Measurements from ENCODE around the gene ODAD2. TPM values are rescaled to one million over a fixed set of nuclear protein-coding genes. Genes with fewer than 3 reads are reported as not detected.

ODAD2 gene
- total RNA-seq, 1 experiment from 2014 or later: 4.1 TPM

DNA sequence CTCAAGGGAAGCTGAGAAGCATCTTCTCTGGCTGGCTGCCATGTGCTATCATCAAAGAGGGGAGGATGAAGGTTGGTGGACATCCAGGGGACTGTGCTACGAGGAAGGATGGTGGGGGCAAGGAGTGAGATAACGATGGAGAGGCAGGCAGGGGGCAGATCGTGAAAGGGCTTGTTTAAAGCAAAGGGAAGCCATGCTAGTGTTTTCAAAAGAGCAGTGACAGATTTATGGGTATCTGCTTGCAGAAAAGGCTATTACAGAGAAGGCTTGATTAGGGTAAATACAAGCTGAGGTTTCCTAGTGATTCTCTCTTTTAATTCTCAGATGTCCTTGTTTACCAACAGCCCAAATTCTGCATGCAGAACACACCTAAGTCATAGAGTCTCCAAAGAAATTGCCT lies 164.4 kb downstream of the ODAD2 start:
- Mint-ChIP-seq H3K36me3 (no peaks in the 10 kb centered on the region), H3K4me1 (no peaks in the 10 kb centered on the region), H3K27ac (no peak overlapping the region), H3K27me3 (ENCODE audit: low read depth) (no peaks in the 10 kb centered on the region), H3K9me3 (no peaks in the 10 kb centered on the region), H3K4me3 (no peak overlapping the region)
- TF ChIP-seq ELF4 (CRISPR knock-in tag; IDR thresholded peaks at IDR 0.05; ENCODE audit: low read depth) (no peak), CREM (CRISPR knock-in tag; IDR thresholded peaks at IDR 0.05) (no peak), ZNF396 (CRISPR knock-in tag; IDR thresholded peaks at IDR 0.05; ENCODE audit: borderline replicate concordance) (no peak), ZNF423 (CRISPR knock-in tag; IDR thresholded peaks at IDR 0.05) (no peak), GABPB1 (CRISPR knock-in tag; IDR thresholded peaks at IDR 0.05) (no peak), GRHL2 (CRISPR knock-in tag; IDR thresholded peaks at IDR 0.05; ENCODE audit: insufficient replicate concordance, severe bottlenecking) (no peak), SP1 (CRISPR knock-in tag; conservative IDR thresholded peaks at IDR 0.05) (no peak), NR2C2 (CRISPR knock-in tag; IDR thresholded peaks at IDR 0.05) (no peak), RELA (CRISPR knock-in tag; IDR thresholded peaks at IDR 0.05; ENCODE audit: borderline replicate concordance) (no peak), NR1H2 (CRISPR knock-in tag; IDR thresholded peaks at IDR 0.05) (no peak)
- TF ChIP-seq, protein P1, sequence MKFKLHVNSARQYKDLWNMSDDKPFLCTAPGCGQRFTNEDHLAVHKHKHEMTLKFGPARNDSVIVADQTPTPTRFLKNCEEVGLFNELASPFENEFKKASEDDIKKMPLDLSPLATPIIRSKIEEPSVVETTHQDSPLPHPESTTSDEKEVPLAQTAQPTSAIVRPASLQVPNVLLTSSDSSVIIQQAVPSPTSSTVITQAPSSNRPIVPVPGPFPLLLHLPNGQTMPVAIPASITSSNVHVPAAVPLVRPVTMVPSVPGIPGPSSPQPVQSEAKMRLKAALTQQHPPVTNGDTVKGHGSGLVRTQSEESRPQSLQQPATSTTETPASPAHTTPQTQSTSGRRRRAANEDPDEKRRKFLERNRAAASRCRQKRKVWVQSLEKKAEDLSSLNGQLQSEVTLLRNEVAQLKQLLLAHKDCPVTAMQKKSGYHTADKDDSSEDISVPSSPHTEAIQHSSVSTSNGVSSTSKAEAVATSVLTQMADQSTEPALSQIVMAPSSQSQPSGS (CRISPR knock-in tag; IDR thresholded peaks at IDR 0.05; ENCODE audit: borderline replicate concordance, low read depth): no peak
- TF ChIP-seq, protein P2, sequence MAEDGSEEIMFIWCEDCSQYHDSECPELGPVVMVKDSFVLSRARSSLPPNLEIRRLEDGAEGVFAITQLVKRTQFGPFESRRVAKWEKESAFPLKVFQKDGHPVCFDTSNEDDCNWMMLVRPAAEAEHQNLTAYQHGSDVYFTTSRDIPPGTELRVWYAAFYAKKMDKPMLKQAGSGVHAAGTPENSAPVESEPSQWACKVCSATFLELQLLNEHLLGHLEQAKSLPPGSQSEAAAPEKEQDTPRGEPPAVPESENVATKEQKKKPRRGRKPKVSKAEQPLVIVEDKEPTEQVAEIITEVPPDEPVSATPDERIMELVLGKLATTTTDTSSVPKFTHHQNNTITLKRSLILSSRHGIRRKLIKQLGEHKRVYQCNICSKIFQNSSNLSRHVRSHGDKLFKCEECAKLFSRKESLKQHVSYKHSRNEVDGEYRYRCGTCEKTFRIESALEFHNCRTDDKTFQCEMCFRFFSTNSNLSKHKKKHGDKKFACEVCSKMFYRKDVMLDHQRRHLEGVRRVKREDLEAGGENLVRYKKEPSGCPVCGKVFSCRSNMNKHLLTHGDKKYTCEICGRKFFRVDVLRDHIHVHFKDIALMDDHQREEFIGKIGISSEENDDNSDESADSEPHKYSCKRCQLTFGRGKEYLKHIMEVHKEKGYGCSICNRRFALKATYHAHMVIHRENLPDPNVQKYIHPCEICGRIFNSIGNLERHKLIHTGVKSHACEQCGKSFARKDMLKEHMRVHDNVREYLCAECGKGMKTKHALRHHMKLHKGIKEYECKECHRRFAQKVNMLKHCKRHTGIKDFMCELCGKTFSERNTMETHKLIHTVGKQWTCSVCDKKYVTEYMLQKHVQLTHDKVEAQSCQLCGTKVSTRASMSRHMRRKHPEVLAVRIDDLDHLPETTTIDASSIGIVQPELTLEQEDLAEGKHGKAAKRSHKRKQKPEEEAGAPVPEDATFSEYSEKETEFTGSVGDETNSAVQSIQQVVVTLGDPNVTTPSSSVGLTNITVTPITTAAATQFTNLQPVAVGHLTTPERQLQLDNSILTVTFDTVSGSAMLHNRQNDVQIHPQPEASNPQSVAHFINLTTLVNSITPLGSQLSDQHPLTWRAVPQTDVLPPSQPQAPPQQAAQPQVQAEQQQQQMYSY (CRISPR knock-in tag; IDR thresholded peaks at IDR 0.05): no peak
- TF ChIP-seq, protein P3, sequence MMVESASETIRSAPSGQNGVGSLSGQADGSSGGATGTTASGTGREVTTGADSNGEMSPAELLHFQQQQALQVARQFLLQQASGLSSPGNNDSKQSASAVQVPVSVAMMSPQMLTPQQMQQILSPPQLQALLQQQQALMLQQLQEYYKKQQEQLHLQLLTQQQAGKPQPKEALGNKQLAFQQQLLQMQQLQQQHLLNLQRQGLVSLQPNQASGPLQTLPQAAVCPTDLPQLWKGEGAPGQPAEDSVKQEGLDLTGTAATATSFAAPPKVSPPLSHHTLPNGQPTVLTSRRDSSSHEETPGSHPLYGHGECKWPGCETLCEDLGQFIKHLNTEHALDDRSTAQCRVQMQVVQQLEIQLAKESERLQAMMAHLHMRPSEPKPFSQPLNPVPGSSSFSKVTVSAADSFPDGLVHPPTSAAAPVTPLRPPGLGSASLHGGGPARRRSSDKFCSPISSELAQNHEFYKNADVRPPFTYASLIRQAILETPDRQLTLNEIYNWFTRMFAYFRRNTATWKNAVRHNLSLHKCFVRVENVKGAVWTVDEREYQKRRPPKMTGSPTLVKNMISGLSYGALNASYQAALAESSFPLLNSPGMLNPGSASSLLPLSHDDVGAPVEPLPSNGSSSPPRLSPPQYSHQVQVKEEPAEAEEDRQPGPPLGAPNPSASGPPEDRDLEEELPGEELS (CRISPR knock-in tag; IDR thresholded peaks at IDR 0.05): no peak
- TF ChIP-seq, protein P4, sequence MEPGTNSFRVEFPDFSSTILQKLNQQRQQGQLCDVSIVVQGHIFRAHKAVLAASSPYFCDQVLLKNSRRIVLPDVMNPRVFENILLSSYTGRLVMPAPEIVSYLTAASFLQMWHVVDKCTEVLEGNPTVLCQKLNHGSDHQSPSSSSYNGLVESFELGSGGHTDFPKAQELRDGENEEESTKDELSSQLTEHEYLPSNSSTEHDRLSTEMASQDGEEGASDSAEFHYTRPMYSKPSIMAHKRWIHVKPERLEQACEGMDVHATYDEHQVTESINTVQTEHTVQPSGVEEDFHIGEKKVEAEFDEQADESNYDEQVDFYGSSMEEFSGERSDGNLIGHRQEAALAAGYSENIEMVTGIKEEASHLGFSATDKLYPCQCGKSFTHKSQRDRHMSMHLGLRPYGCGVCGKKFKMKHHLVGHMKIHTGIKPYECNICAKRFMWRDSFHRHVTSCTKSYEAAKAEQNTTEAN (CRISPR knock-in tag; IDR thresholded peaks at IDR 0.05): no peak
- TF ChIP-seq, protein P5, sequence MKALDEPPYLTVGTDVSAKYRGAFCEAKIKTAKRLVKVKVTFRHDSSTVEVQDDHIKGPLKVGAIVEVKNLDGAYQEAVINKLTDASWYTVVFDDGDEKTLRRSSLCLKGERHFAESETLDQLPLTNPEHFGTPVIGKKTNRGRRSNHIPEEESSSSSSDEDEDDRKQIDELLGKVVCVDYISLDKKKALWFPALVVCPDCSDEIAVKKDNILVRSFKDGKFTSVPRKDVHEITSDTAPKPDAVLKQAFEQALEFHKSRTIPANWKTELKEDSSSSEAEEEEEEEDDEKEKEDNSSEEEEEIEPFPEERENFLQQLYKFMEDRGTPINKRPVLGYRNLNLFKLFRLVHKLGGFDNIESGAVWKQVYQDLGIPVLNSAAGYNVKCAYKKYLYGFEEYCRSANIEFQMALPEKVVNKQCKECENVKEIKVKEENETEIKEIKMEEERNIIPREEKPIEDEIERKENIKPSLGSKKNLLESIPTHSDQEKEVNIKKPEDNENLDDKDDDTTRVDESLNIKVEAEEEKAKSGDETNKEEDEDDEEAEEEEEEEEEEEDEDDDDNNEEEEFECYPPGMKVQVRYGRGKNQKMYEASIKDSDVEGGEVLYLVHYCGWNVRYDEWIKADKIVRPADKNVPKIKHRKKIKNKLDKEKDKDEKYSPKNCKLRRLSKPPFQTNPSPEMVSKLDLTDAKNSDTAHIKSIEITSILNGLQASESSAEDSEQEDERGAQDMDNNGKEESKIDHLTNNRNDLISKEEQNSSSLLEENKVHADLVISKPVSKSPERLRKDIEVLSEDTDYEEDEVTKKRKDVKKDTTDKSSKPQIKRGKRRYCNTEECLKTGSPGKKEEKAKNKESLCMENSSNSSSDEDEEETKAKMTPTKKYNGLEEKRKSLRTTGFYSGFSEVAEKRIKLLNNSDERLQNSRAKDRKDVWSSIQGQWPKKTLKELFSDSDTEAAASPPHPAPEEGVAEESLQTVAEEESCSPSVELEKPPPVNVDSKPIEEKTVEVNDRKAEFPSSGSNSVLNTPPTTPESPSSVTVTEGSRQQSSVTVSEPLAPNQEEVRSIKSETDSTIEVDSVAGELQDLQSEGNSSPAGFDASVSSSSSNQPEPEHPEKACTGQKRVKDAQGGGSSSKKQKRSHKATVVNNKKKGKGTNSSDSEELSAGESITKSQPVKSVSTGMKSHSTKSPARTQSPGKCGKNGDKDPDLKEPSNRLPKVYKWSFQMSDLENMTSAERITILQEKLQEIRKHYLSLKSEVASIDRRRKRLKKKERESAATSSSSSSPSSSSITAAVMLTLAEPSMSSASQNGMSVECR (CRISPR knock-in tag; IDR thresholded peaks at IDR 0.05; ENCODE audit: borderline replicate concordance): no peak
- TF ChIP-seq, protein P6, sequence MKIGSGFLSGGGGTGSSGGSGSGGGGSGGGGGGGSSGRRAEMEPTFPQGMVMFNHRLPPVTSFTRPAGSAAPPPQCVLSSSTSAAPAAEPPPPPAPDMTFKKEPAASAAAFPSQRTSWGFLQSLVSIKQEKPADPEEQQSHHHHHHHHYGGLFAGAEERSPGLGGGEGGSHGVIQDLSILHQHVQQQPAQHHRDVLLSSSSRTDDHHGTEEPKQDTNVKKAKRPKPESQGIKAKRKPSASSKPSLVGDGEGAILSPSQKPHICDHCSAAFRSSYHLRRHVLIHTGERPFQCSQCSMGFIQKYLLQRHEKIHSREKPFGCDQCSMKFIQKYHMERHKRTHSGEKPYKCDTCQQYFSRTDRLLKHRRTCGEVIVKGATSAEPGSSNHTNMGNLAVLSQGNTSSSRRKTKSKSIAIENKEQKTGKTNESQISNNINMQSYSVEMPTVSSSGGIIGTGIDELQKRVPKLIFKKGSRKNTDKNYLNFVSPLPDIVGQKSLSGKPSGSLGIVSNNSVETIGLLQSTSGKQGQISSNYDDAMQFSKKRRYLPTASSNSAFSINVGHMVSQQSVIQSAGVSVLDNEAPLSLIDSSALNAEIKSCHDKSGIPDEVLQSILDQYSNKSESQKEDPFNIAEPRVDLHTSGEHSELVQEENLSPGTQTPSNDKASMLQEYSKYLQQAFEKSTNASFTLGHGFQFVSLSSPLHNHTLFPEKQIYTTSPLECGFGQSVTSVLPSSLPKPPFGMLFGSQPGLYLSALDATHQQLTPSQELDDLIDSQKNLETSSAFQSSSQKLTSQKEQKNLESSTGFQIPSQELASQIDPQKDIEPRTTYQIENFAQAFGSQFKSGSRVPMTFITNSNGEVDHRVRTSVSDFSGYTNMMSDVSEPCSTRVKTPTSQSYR (CRISPR knock-in tag; IDR thresholded peaks at IDR 0.05): no peak
- ChIA-PET CTCF (no interaction called here), POLR2A (no interaction called here)
- no peak for DNase-seq (ENCODE audit: low spot score)
- no peak for ATAC-seq

All from WTC11 (cell line).